ENCODE measurements around the gene UXT.

UXT gene

DNA sequence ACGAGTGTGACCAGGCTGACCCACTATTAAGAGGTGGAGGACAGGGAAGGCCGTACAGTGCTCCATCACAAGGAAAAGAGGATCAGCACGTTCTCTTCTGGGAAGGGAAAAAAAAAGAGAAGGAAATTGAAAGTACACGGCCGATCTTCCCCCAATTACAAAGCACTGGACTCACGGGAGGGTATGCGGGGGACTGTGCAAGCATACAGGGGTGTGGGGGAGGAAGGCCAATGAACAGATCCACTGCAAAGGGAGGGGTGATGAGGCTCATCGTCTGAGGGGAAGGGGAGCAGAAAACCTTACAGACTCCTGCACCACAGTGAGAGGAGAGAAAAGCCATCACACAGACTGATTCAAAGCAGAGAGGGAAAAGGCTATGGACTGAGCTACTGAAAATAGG is 9.7 kb downstream of the UXT start:
- no peak for DNase-seq (ENCODE audit: low spot score)

DNA sequence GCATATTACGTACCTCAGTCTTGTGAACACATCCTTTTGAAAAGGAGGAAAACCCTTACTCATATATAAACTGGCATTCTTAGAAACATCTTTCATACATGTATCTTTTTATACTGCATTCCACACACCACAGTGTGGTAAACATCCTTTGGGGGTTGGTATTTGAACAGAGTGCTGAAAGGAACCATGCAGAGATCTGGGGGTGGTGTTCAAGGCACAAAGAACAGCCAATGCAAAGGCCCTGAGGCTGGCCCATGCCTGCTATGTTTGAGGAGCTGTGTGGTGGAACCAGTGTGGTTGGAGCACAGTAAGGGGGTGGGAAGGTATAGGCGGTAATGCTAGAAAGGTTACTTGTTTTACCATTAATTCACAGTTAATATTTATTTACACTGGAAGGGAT is 10.6 kb downstream of the UXT start:
- no peak for DNase-seq (ENCODE audit: low spot score)

DNA sequence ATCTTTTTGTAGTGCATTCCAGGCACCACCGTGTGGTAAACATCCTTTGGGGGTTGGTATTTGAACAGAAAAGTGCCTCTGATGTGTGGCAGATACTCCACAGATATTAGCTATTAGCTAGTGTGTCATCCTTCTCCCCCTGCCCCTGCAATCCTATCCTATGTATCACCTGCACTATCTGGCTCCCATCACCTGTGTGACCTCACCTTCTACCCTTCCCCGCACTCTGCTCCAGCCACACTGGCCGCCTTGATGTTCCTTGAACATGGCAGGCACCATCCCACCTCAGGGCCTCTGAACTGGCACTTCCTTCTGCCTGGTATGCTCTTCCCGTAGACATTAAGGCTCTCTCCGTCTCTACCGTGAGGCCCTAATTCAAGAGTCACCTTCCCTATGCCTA is 12.3 kb downstream of the UXT start:
- no peak for DNase-seq (ENCODE audit: low spot score)

DNA sequence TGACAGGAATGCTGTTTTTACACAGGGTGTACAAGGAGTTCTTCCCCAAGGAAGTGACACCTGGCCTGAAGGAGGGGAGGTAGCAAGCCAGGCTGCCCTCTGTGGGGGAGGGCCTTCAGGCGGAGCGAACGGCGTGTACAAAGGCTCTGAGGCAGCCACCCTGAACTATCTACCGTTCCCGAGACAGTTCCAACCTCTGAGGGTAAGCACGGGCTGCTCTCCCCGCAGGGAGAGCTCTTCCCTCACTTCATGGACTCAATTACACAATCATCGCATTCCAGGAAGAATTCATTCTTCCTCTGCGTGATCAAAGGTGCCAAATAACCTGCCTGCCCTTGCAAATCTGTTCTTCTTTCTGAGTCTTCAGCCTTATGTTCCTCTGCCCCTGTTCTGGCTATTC is 13.4 kb downstream of the UXT start:
- DNase-seq (ENCODE audit: low spot score) = no peak

- DNase-seq (ENCODE audit: low spot score) = peak; percentile 47
Observed at GRCh38 chrX:47644557-47645091, 14.4 kb downstream of the UXT start.

GRCh38 chrX:47643926-47644325 is 15.1 kb downstream of the UXT start:
- DNase-seq (ENCODE audit: low spot score) = peak; percentile 17

GRCh38 chrX:47638816-47639215 is 20.2 kb downstream of the UXT start:
- no peak for DNase-seq (ENCODE audit: low spot score)

- DNase-seq (ENCODE audit: low spot score) = no peak
Observed at GRCh38 chrX:47637546-47638195, 21.3 kb downstream of the UXT start.

DNA sequence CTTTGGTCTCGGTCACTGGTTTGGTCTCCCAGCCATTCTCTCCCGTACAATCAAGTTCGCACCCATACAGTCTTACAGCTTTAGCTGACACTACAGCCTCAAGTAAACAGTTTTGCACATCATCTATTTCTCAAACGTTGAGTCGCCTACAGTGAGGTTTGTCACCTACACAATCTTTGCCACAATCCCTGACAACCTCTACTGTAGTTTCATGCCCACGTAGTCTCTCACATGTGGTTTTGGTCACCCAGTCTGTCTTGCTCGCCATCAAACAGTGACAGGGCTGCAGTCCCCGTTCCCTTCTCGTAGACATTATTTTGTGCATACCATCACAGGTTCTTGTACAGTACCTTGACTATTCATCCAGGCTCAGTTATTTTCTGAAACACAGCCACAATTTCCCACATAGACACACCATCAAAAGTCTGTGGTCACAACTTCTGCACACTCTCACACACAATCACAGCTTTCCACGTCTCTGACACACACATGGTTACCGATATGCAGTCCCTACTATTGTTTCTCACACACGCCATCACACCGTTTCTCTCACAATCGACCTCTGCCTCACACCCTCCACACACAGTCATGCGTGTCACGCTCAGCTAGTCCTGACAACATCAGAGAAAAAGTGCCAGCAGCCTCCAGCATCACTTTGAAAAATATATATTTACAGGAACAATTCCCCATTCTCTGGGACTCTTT is 24.0 kb downstream of the UXT start:
- no peak for DNase-seq (ENCODE audit: low spot score)

DNA sequence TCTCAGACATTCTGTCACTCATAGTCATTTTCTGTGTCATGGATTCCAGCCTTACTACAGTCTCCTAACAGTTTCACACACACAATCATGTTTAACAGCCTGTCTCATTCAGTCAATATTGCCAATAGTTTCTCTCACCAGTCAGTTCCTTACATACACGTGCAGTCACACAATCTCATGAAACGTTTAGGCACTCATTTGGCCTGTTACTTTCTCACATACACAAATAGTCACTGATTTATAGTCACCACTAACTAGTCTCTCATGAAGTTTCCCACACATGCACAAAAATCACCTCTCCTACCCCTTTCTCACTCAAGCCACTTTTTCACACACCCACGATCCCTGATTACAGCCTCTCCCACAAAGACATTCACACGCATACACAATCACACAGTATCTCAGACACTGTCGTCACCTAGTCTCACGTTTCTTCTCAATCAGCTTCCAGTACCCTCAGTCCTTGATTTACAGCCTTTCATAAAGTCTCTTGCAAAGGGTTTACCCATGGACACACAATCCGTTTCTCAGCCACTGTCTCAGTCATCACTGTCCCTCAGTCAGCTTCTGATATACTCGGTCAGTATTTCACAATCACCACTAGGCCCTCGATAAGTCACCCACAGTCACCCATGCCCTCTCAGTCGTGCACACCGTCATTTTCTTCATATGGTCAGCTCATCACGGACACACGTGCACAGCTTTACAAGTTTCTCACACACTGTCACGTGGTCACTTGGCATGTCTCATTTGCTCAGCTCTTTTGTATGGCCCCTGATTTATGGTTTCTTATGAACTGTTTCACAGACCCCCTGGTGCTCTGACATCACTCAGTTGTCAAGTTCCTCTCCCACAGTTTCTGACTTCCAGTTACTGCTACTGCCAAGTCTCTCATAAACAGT is 25.0 kb downstream of the UXT start:
- no peak for DNase-seq (ENCODE audit: low spot score)

DNA sequence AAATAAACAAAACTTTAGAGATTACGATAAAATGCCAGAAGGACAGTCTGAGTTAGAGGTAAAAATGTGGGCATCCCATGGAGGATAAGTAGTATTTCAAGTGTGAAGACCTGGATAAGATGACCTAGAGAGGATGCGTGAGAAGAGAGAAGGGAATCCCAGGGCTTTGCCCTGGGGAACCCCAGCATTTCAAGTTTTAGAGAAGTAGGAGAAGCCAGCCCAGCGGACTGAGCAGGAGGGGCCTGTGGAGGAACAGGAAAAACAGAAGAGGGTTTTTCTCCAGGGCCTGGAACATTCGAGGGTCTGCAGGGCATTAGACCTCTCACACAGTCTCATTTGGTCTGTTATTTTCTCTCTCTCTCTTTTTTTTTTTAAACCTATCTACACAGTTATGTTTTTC is 26.3 kb downstream of the UXT start:
- no peak for DNase-seq (ENCODE audit: low spot score)

DNA sequence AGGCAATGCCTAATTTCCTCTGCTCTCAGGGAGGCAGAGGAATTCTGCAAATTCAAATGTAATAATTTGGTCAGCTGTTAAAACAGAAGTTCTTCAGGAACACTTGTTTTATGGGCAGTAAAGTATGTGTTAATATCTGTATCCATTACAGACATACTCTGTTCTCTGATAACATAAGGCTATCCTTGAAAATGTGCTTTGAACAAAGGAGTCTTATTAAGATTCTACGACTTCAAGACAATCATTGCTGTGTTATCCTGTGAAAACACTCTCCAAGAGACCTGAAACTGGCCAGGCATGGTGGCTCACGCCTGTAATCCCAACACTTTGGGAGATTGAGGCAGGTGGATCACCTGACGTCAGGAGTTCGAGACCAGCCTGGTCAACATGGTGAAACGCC is 27.3 kb downstream of the UXT start:
- DNase-seq (ENCODE audit: low spot score) = no peak

- DNase-seq (ENCODE audit: low spot score) = no peak
Observed at GRCh38 chrX:47629419-47630200, 29.4 kb downstream of the UXT start, which contains the start of gene CFP. TSS of gene CFP (minus strand) at chrX:47629930. CDS start at chrX:47629844, 86 bp downstream.

DNA sequence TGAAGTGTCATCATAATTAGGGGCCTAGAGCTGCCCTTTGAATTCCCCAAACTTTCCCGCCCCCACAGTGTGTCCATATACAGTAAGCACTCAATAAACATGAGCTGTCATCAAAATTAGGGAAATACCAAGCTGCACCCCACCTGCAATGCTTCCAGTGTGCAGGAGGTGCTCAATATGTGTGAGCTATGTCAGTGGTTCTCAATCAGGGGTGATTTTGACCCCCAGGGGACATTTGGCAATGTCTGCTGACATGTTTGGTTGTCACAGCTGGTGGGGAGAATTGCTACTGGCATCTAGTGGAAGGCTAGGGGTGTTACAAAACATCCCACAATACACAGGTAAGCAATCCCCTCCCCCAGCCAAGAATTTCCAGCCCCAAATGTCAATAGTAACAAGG is 30.0 kb downstream of the UXT start:
- DNase-seq (ENCODE audit: low spot score) = no peak

- no peak for DNase-seq (ENCODE audit: low spot score)
Observed at GRCh38 chrX:47625365-47625764, 33.6 kb downstream of the UXT start.

DNA sequence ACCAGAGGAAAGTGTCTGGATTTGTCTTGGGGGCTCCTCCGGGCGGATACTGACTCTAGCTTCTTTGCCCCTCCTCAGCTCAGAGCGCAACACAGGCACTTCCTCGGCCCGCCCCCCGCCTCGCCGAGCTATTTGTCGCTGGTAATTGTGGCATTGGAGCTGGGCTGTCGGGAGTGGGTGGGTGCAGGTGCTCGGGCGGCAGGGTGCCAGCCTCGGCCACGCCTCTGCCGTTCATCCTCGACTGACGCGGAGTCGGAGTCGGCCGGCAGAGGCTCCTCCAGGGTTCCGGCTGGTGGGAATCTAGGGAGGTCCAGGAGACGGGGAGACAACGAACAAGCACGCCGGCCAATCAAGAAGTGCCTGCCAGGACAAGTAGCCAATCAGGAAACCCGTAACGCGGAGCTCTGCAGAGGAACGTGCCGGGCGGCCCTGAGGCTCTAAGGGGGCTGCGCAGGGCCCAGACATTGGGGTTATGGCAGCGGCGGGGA is 35.4 kb downstream of the UXT start:
- peak; percentile 84 for DNase-seq (ENCODE audit: low spot score)

DNA sequence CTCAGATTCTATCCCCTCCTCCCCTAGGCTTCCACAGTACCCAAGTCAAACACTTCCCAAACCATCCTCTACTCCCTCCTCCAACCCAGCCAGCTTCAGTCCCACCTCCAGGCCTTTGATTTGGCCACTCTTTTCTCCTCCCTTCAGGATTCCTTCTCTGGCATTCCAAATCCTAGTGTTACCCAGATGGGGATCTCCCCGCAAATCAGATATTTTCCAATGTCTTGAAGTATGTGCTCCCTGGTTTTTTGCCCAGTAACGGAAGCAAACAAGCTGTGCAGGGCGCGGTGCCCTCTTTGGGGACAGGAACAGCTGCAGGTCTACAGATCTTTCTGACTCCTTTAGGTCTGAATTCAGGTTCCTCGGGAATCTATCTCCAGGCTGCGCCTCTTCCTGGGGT is 37.1 kb downstream of the UXT start:
- DNase-seq (ENCODE audit: low spot score) = no peak

GRCh38 chrX:47620303-47620685 is 38.7 kb downstream of the UXT start:
- DNase-seq (ENCODE audit: low spot score) = no peak

DNA sequence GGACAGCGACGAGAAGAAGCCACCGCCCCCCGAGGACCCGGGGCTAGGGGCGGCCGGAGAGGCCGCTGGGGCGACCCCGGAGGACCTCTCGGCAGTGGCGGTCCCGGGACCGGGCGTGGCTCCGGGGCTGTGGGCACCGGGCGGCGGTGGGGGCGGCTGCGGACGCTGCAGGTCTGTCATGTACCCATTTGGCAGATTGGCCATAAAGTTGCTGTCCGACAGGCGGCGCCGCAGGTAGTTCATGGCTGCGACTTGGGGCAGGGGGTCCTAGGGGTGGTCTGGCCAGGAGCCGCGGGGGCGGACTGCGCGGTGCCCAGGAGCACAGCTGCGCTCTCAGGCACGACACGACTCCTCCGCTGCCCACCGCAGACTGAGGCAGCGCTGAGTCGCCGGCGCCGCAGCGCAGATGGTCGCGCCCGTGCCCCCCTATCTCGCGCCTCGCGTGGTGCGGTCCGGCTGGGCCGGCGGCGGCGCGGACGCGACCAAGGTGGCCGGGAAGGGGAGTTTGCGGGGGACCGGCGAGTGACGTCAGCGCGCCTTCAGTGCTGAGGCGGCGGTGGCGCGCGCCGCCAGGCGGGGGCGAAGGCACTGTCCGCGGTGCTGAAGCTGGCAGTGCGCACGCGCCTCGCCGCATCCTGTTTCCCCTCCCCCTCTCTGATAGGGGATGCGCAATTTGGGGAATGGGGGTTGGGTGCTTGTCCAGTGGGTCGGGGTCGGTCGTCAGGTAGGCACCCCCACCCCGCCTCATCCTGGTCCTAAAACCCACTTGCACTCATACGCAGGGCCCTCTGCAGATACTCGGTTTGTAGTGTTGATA is 39.3 kb downstream of the UXT start, which contains the start of gene SYN1:
TSS of gene SYN1 (minus strand) at position 372 of the 817 bp plus-strand sequence. CDS start at position 243, 129 bp downstream.
- DNase-seq (ENCODE audit: low spot score) = peak; percentile 94

DNA sequence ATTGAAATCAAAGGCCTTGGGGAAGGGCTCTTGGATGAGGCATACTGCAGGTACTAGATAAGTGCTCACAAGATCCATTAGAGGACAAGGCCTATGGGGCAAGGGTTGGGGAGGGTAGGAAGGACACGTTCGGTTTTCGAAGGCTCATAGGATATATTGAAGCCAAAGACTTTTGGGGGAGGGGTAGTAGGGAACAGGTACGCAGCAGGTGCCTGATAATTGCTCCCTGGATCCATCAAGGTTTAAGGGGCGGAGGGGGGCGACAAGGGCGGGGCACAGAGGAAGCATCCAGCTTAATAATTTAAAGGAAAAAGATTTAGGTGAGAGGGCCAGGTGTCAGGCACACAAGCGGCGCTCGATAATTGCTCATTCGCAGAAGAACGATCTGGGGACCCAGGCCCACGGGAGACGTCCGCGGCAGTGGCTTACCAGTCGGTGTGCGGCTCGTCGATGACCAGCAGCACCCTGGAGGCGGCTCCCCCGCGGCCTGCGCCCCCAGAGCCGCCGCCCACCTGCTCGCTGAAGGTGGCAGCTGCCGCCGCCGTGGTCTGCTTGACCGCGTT is 40.0 kb downstream of the UXT start:
- no peak for DNase-seq (ENCODE audit: low spot score)
